HG02798 (cell line): ENCODE measurements around the gene GRIN1.

Source experiments
- ATAC-seq: cut with Tn5 transposase; IDR thresholded peaks from one replicate; pipeline ENCODE4 v1.9.1; 2021; ENCODE audit warnings: mild to moderate bottlenecking; ENCODE audit not compliant: unreplicated experiment, poor library complexity

Gene GRIN1

GRCh38 chr9:137138722-137139467, at the start of gene GRIN1:
Gene GRIN1 (plus strand): TSS chr9:137139154. CDS start chr9:137139487, 333 bp downstream.
- no peak for ATAC-seq

GRCh38 chr9:137089232-137089947, 49.6 kb upstream of the GRIN1 start:
- ATAC-seq = no peak

GRCh38 chr9:137095664-137096517, 43.1 kb upstream of the GRIN1 start:
- ATAC-seq = peak; percentile 82

GRCh38 chr9:137096785-137097546, 42.0 kb upstream of the GRIN1 start:
- no peak for ATAC-seq

- no peak for ATAC-seq
Measured at GRCh38 chr9:137097761-137098462, 41.0 kb upstream of the GRIN1 start.

- ATAC-seq = no peak
Measured at GRCh38 chr9:137099231-137099630, 39.7 kb upstream of the GRIN1 start.

GRCh38 chr9:137103206-137103999, 35.6 kb upstream of the GRIN1 start:
- no peak for ATAC-seq

GRCh38 chr9:137105814-137106661, 32.9 kb upstream of the GRIN1 start:
- no peak for ATAC-seq

- ATAC-seq = no peak
Measured at GRCh38 chr9:137106662-137107250, 32.2 kb upstream of the GRIN1 start.

- ATAC-seq = no peak
Measured at GRCh38 chr9:137107312-137107921, 31.5 kb upstream of the GRIN1 start.

GRCh38 chr9:137107982-137108381, 31.0 kb upstream of the GRIN1 start:
- ATAC-seq = no peak

- no peak for ATAC-seq
Measured at GRCh38 chr9:137108608-137109249, 30.2 kb upstream of the GRIN1 start.

GRCh38 chr9:137109250-137110146, 29.5 kb upstream of the GRIN1 start:
- no peak for ATAC-seq

GRCh38 chr9:137110147-137110910, 28.6 kb upstream of the GRIN1 start:
- no peak for ATAC-seq
